HG02970 (cell line): ENCODE measurements around the gene DHRS7C.

ENCODE experiments used
- ATAC-seq: cut with Tn5 transposase; IDR thresholded peaks from one replicate; pipeline ENCODE4 v1.9.1; 2021; ENCODE audit warnings: mild to moderate bottlenecking, moderate library complexity, moderate number of reproducible peaks; ENCODE audit not compliant: unreplicated experiment, low FRiP score

Gene DHRS7C

GRCh38 chr17:9790889-9791876 is at the start of gene DHRS7C:
Gene DHRS7C, minus strand, starts transcription at chr17:9791592. Its CDS starts 308 bp downstream, at chr17:9791284.
- ATAC-seq: no peak

- no peak for ATAC-seq
These were observed 48.0 kb upstream of the DHRS7C start for GRCh38 chr17:9839433-9839832.

- no peak for ATAC-seq
These were observed 46.4 kb upstream of the DHRS7C start for GRCh38 chr17:9837551-9838471.

- ATAC-seq: no peak
These were observed 42.5 kb upstream of the DHRS7C start for GRCh38 chr17:9833922-9834321.

GRCh38 chr17:9830711-9831110 is 39.3 kb upstream of the DHRS7C start:
- ATAC-seq: no peak

- no peak for ATAC-seq
These were observed 38.0 kb upstream of the DHRS7C start for GRCh38 chr17:9829343-9829742.

GRCh38 chr17:9828296-9829295 is 37.2 kb upstream of the DHRS7C start:
- no peak for ATAC-seq

- no peak for ATAC-seq
These were observed 34.3 kb upstream of the DHRS7C start, which contains the start of gene GLP2R for GRCh38 chr17:9825641-9826150. Gene GLP2R, plus strand, starts transcription at chr17:9825924. Its CDS starts 140 bp downstream, at chr17:9826064.

GRCh38 chr17:9824797-9825338 is 33.5 kb upstream of the DHRS7C start:
- no peak for ATAC-seq

- ATAC-seq: no peak
These were observed 32.7 kb upstream of the DHRS7C start for GRCh38 chr17:9824094-9824493.

GRCh38 chr17:9821921-9822320 is 30.5 kb upstream of the DHRS7C start, which contains the start of gene GSG1L2:
Gene GSG1L2, minus strand, starts transcription at chr17:9822079. Its CDS starts 8 bp downstream, at chr17:9822071.
- ATAC-seq: no peak

GRCh38 chr17:9820448-9820847 is 29.1 kb upstream of the DHRS7C start:
- no peak for ATAC-seq

GRCh38 chr17:9818760-9819159 is 27.4 kb upstream of the DHRS7C start:
- no peak for ATAC-seq

GRCh38 chr17:9817086-9817485 is 25.7 kb upstream of the DHRS7C start:
- ATAC-seq: no peak

GRCh38 chr17:9816472-9816871 is 25.1 kb upstream of the DHRS7C start:
- no peak for ATAC-seq

GRCh38 chr17:9814337-9814945 is 23.0 kb upstream of the DHRS7C start:
- ATAC-seq: no peak

GRCh38 chr17:9813166-9813565 is 21.8 kb upstream of the DHRS7C start:
- no peak for ATAC-seq

GRCh38 chr17:9811537-9811936 is 20.1 kb upstream of the DHRS7C start:
- no peak for ATAC-seq

GRCh38 chr17:9811086-9811485 is 19.7 kb upstream of the DHRS7C start:
- ATAC-seq: no peak
